ENCODE measurements around the gene INF2.
"Not testable (repeated sequence)": the region's sequence is repeated elsewhere in the genome, so short reads cannot be mapped to it uniquely, and the experiment has no call there.

Gene INF2

GRCh38 chr14:104739546-104740516 lies 50.4 kb downstream of the INF2 start:
- DNase-seq = no peak

- no peak for DNase-seq
Observed at GRCh38 chr14:104741108-104741802, 51.8 kb downstream of the INF2 start.

- DNase-seq = no peak
Observed at GRCh38 chr14:104741803-104742251, 52.4 kb downstream of the INF2 start.

- DNase-seq = no peak
Observed at GRCh38 chr14:104742586-104743455, 53.4 kb downstream of the INF2 start.

GRCh38 chr14:104743461-104744380 lies 54.3 kb downstream of the INF2 start:
- DNase-seq = no peak

- no peak for DNase-seq
Observed at GRCh38 chr14:104744484-104744883, 55.1 kb downstream of the INF2 start.

GRCh38 chr14:104745431-104745830 lies 56.0 kb downstream of the INF2 start:
- no peak for DNase-seq

GRCh38 chr14:104746071-104746545 lies 56.7 kb downstream of the INF2 start:
- DNase-seq = no peak

GRCh38 chr14:104746934-104747481 lies 57.6 kb downstream of the INF2 start:
- no peak for DNase-seq

- no peak for DNase-seq
Observed at GRCh38 chr14:104747876-104748275, 58.5 kb downstream of the INF2 start.

GRCh38 chr14:104749111-104749649 lies 59.8 kb downstream of the INF2 start:
- no peak for DNase-seq

GRCh38 chr14:104750056-104750752 lies 60.8 kb downstream of the INF2 start:
- DNase-seq = no peak

- not testable (repeated sequence) for DNase-seq
Observed at GRCh38 chr14:104750753-104751057, 61.3 kb downstream of the INF2 start.

- peak; percentile 39 for DNase-seq
Observed at GRCh38 chr14:104751539-104752422, 62.4 kb downstream of the INF2 start.

- no peak for DNase-seq
Observed at GRCh38 chr14:104752423-104752734, 63.0 kb downstream of the INF2 start.

GRCh38 chr14:104752735-104753527 lies 63.5 kb downstream of the INF2 start, which contains the start of gene SIVA1:
Gene SIVA1, plus strand, starts transcription at chr14:104753147. Its CDS starts 55 bp downstream, at chr14:104753202.
- peak; percentile 100 for DNase-seq

GRCh38 chr14:104753528-104754212 lies 64.3 kb downstream of the INF2 start:
- DNase-seq = no peak

All from effector CD8-positive, alpha-beta T cell (primary cell).